Endodermal cell (in vitro differentiated cells): ENCODE measurements around the gene OSR1. TPM values are rescaled to one million over a fixed set of nuclear protein-coding genes. Genes with fewer than 3 reads are reported as not detected.
A peak's percentile ranks its signal among the peaks of the same experiment; 100 is the strongest.

ENCODE experiments used
- DNase-seq: peaks from one replicate; pipeline ENCODE4 v3.0.0-alpha.2; 2017
- H3K27ac ChIP-seq: 2 replicates; pipeline ENCODE4 v1.5.1; 2013; ENCODE audit warnings: mild to moderate bottlenecking, low read depth, low read length, moderate library complexity
- H3K27me3 ChIP-seq: 2 replicates; pipeline ENCODE4 v1.6.1; 2013; ENCODE audit warnings: mild to moderate bottlenecking, low read length, moderate library complexity; ENCODE audit not compliant: insufficient read depth, control insufficient read depth, poor library complexity, severe bottlenecking
- H3K36me3 ChIP-seq: 2 replicates; pipeline ENCODE4 v1.7.0; 2013; ENCODE audit warnings: mild to moderate bottlenecking, low read length, moderate library complexity; ENCODE audit not compliant: control insufficient read depth, insufficient read depth
- H3K4me1 ChIP-seq: one replicate; pipeline ENCODE4 v1.7.0; 2013; ENCODE audit warnings: low read length; ENCODE audit not compliant: control insufficient read depth, insufficient read depth
- H3K4me3 ChIP-seq: 2 replicates; pipeline ENCODE4 v1.5.1; 2013; ENCODE audit warnings: mild to moderate bottlenecking, low read length, moderate library complexity
- H3K9ac ChIP-seq: 2 replicates; pipeline ENCODE4 v1.6.1; 2013; ENCODE audit warnings: mild to moderate bottlenecking, low read length, moderate library complexity; ENCODE audit not compliant: poor library complexity, severe bottlenecking; ENCODE audit errors: extremely low read depth
- H3K9me3 ChIP-seq: 2 replicates; pipeline ENCODE4 v1.6.1; 2013; ENCODE audit warnings: mild to moderate bottlenecking, low read length, moderate library complexity; ENCODE audit not compliant: control insufficient read depth
- H3K27ac Mint-ChIP-seq: 2 replicates; pipeline ENCODE4 v1.8.0; 2020; ENCODE audit warnings: mixed read lengths
- H3K27me3 Mint-ChIP-seq: 2 replicates; pipeline ENCODE4 v1.8.0; 2021; ENCODE audit warnings: mild to moderate bottlenecking, mixed read lengths; ENCODE audit not compliant: insufficient read depth
- H3K36me3 Mint-ChIP-seq: 2 replicates; pipeline ENCODE4 v1.8.0; 2020; ENCODE audit warnings: low read depth, mixed read lengths
- H3K4me1 Mint-ChIP-seq: 2 replicates; pipeline ENCODE4 v1.8.0; 2020; ENCODE audit warnings: mixed read lengths
- H3K4me3 Mint-ChIP-seq: 2 replicates; pipeline ENCODE4 v1.8.0; 2020; ENCODE audit warnings: mild to moderate bottlenecking, moderate library complexity, mixed read lengths
- H3K9me3 Mint-ChIP-seq: 2 replicates; pipeline ENCODE4 v1.8.0; 2020; ENCODE audit warnings: mild to moderate bottlenecking, mixed read lengths
- CTCF ChIP-seq: fragments of 200-600 bp; sonication (generic); conservative IDR thresholded peaks from 2 replicates; pipeline ENCODE4 v1.5.0; 2021; ENCODE audit warnings: antibody characterized with exemption, mild to moderate bottlenecking
- WGBS, 2 experiments: methylation state at CpG; one replicate each; pipeline versions ENCODE4 v1.1.5 to v1.1.7; 2013; ENCODE audit warnings: missing lambda C conversion rate in 2 of 2, mixed read lengths in 1 of 2; ENCODE audit not compliant: insufficient coverage in 1 of 2, insufficient read length in 1 of 2; 5-methylcytosine and 5-hydroxymethylcytosine counted together
- total RNA-seq, 2 donors: library from RNA; stranded (reverse); fragmentation: NEBNext Ultra II Directional in 1 of 2; extraction: Animal tissue kit (Norgen Biotek cat#: 25700) in 1 of 2; gene quantifications; 2 replicates in 1 of 2; 3 replicates in 1 of 2; pipeline ENCODE4 v1.2.1, GENCODE V29; 2021

OSR1 gene
- total RNA-seq, 2 donors from 2014 or later, result not detected

DNA sequence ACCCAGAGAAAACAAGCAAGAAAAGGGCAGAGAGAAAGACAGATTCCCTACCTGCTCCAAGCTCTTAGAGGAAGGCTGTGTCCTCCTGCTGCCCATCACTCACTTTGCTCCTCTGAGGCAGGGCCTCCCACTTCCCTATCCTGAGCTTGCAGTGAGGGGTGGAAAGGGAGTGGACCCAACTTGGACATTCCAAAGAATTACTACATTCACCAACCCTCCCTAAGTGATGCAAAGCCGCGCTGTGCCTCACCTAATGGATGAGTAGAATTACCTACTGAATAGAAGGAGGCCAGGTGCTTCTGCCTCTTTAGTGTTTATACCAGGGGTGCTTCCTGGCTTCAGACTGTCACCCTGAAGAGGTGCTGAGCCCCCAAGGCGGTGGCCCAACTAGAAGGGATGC lies 5.6 kb upstream of the OSR1 start:
- H3K36me3 ChIP-seq, result no peaks in the 10 kb centered on the region
- no peak for DNase-seq
- H3K4me3 ChIP-seq, result no peak overlapping the region
- no peak for TF ChIP-seq CTCF
- Mint-ChIP-seq H3K9me3 (peaks cover 2% of the 10 kb centered on the region), H3K27me3 (peaks cover 100% of the 10 kb centered on the region), H3K27ac (no peak overlapping the region), H3K36me3 (no peaks in the 10 kb centered on the region), H3K4me1 (peaks cover 13% of the 10 kb centered on the region), H3K4me3 (no peak overlapping the region)
- no peaks in the 10 kb centered on the region for H3K4me1 ChIP-seq
- H3K27me3 ChIP-seq, result peaks cover 100% of the 10 kb centered on the region
- H3K9ac ChIP-seq, result no peak overlapping the region
- no peaks in the 10 kb centered on the region for H3K9me3 ChIP-seq
- no peak overlapping the region for H3K27ac ChIP-seq
- WGBS, 2 experiments, result 57% methylated on average over 3 of the region's 3 CpGs; no CpG with 5 or more reads in 1 of the 2 experiments

GRCh38 chr2:19363474-19363778 lies 5.0 kb upstream of the OSR1 start:
- H3K9me3 Mint-ChIP-seq, result peaks cover 2% of the 10 kb centered on the region
- Histone ChIP-seq H3K27ac (no peak overlapping the region), H3K9ac (no peak overlapping the region), H3K4me3 (peak overlapping the region; percentile 71), H3K4me1 (no peaks in the 10 kb centered on the region), H3K27me3 (peaks cover 99% of the 10 kb centered on the region), H3K9me3 (no peaks in the 10 kb centered on the region), H3K36me3 (no peaks in the 10 kb centered on the region)
- WGBS, 2 experiments, result 9 to 11% methylated on average over 12 to 20 of the region's 20 CpGs
- H3K36me3 Mint-ChIP-seq, result no peaks in the 10 kb centered on the region
- peaks cover 13% of the 10 kb centered on the region for H3K4me1 Mint-ChIP-seq
- peak overlapping the region; percentile 47 for H3K4me3 Mint-ChIP-seq
- no peak overlapping the region for H3K27ac Mint-ChIP-seq
- DNase-seq, result peak; percentile 54
- H3K27me3 Mint-ChIP-seq, result peaks cover 99% of the 10 kb centered on the region
- TF ChIP-seq CTCF, result no peak

DNA sequence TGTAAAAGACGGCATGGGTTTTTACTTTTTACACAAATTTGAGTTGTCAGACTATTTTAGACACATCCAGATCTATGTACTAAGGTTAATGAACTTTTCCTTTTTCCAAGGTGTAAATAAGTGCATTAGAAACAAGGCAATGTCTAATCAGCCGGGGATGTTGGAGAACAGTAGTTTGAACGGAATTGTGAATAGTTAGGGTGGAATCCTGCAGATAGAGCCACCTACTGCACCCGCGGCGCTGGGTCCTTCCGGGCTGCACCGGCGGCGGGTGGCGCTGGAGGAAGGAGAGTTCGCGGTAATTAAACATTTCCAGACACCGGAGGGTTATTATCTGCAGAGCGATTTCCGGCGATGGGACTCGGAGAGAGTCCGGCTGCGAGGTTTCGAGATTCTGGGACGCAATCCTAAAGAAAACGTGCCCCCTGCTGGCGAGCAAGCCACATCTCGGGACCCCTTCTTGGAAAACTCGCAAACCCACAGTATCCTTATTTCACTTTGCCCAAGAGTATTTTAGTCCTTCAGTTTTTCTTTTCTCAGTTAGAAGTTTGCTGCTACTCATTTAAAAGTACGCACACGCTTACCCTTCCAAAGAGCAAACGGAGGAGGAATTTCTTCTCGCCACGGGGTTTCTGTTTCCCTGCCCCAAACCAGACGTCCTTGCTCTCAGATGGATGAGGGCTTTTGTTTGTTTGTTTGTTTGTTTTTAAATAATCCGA lies 4.5 kb upstream of the OSR1 start:
- no peaks in the 10 kb centered on the region for H3K36me3 ChIP-seq
- Mint-ChIP-seq H3K9me3 (peaks cover 2% of the 10 kb centered on the region), H3K27me3 (peaks cover 99% of the 10 kb centered on the region), H3K27ac (no peak overlapping the region), H3K36me3 (no peaks in the 10 kb centered on the region), H3K4me3 (peak overlapping the region; percentile 47), H3K4me1 (peaks cover 13% of the 10 kb centered on the region)
- no peaks in the 10 kb centered on the region for H3K4me1 ChIP-seq
- H3K9ac ChIP-seq, result no peak overlapping the region
- WGBS, 2 experiments, result 1 to 2% methylated on average over 14 to 33 of the region's 33 CpGs
- peaks cover 99% of the 10 kb centered on the region for H3K27me3 ChIP-seq
- peak overlapping the region; percentile 71 for H3K4me3 ChIP-seq
- no peak overlapping the region for H3K27ac ChIP-seq
- H3K9me3 ChIP-seq, result no peaks in the 10 kb centered on the region
- peak; percentile 89 for DNase-seq
- TF ChIP-seq CTCF, result peak; percentile 94
